Smooth muscle cell of the brain vasculature (primary cell): ENCODE measurements around the gene RAP1A.

Source experiments
- DNase-seq: peaks from one replicate; pipeline ENCODE4 v3.0.0-alpha.2; 2012; ENCODE audit warnings: low read depth, low spot score

RAP1A gene

DNA sequence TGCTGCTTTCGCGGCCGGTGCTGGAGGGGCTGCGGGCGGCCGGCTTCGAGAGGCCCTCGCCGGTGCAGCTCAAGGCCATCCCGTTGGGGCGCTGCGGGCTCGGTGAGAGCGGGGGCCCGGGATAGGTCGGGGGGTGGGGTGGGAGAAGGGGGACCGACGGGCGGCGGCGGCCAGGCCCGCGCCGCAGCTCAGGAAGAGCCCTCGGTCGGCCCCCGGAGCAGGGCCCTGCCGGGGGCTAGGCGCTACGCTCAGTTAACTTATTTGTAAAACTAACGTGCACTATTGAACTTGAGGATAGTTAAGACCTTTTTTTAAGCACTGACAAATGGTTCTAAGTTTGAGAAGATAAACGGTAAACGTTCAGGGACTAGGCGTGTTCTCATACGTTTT lies 136.5 kb downstream of the RAP1A start:
- no peak for DNase-seq

DNA sequence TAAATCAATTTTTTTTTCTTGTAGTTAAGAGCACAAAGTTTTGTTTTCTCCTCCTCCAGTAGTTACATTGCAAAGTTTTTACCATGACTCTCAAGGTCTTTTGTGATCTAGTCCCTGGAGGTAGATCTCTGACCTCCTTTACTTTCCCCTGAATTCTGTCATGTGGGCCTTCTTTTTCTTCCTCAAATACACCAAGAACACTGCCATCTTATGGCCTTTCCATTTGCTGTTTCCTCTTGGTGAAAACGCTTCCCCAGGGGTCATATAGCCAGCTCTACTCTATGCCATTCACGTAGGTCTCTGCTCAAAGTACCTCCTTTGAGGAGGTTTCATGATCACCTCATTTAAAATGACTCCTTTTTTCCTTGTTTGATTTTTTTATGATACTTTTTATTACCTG lies 138.8 kb downstream of the RAP1A start:
- no peak for DNase-seq

DNA sequence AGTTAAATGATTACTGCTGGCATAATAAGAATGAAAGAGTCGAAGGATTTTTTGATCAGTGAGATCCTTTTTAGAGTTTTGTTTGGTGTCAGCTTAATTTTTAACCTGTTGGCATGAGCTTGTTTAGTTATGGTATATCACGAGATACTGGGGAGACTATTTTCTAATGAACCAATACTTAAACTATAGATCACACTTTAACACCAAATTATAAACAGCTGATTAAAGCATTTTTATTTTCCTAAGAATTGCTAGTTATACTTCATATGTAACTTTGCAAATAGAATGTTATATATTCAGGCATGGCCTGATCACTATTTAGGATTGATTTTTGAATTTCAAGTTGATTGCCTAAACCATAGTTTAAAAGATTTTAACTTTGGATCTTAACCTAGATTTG lies 142.1 kb downstream of the RAP1A start:
- DNase-seq: no peak

DNA sequence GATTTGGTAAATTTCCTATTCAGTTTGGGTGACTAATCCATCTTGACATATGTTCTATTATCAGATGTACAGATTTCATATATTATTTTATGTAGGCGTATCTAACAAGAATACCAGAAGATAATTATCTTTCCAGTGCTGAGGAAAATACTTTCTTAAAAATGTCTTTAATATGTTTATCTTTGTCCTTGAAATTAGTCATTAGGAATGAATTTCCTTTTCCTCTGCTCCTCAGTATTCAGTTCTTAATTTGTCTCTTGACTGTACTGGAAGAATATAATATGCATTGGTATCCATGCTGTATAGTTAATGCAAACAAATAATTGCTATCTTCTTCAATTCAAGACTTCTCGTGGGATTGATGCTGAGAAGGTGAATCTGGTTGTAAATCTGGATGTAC lies 142.7 kb downstream of the RAP1A start:
- DNase-seq: no peak
